Measurements from ENCODE around the gene DST. TPM values are rescaled to one million over a fixed set of nuclear protein-coding genes. Genes with fewer than 3 reads are reported as not detected.

The DST gene
- total and polyA plus RNA-seq, 7 experiments from 2014 or later = 0.46 to 20.3 (median 6.5) TPM

DNA sequence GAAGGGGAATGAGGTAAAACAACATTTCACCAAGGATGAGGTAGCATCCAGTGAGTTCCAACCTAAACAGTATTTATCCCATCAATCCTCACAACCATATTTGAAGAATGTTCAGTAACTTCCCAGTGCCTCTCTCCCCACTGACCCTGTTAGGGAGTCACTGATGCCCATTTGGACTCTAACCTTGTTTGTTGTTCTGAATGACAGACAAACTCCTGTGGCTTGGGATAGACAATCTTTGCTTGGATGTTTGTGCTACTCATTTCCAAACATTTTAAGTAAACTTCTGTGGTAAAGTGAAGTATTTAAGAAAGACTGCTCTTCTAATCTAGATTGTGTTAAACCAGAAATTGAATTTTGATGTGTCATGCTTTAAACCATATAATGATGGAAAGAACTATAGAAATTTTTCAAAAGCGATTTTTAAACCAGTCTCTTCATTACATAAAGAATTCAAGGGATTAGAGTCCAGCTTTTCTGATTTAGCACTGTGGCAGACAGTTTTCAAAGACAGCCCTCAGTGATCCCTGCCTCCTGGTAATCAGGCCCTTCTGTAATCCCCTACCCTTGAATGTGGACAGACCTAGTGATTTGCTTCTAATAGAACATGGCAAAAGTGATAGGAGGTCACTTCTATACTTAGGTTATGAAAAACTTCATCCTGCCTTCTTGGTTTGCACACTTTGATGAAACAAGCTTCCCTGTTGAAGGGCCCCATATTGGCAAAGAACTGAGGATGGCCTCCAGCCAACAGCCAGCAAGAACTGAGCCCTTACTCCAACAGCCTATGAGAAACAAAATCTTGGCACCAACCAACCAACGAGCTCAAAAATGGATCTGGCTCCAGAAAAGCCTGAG lies 191.6 kb downstream of the DST start:
- no peak overlapping the region for H3K4me3 ChIP-seq (ENCODE audit: low read length)
- H3K27me3 ChIP-seq (ENCODE audit: control insufficient read depth in 2 of 2, insufficient read depth in 2 of 2, low read length in 2 of 2) = no peaks in the 10 kb centered on the region
- Mint-ChIP-seq H3K27ac (no peak overlapping the region), H3K27me3 (no peaks in the 10 kb centered on the region), H3K36me3 (no peaks in the 10 kb centered on the region), H3K4me3 (no peak overlapping the region), H3K9me3 (no peaks in the 10 kb centered on the region), H3K4me1 (peaks cover 0 to under 1% (median 0%) of the 10 kb centered on the region in 7 donors)
- no peaks in the 10 kb centered on the region for H3K36me3 ChIP-seq (ENCODE audit: control insufficient read depth in 2 of 3, insufficient read depth in 3 of 3, low read length in 3 of 3)
- CTCF ChIA-PET = no interaction called here
- POLR2A ChIA-PET = no interaction called here
- DNase-seq (no peak), ATAC-seq (no peak)
- H3K27ac ChIP-seq (ENCODE audit: low read depth, low read length) = no peak overlapping the region
- intact Hi-C loops (cut with micrococcal nuclease) = no loop called here
- no peaks in the 10 kb centered on the region for H3K4me1 ChIP-seq (ENCODE audit: control insufficient read depth in 2 of 2, insufficient read depth in 2 of 2, low read length in 2 of 2)
- H3K9me3 ChIP-seq (ENCODE audit: control insufficient read depth in 2 of 3, low read length in 3 of 3) = no peaks in the 10 kb centered on the region

GRCh38 chr6:56450376-56450775 lies 192.3 kb downstream of the DST start:
- Histone ChIP-seq H3K4me3 (ENCODE audit: low read length) (no peak overlapping the region), H3K9me3 (ENCODE audit: control insufficient read depth in 2 of 3, low read length in 3 of 3) (no peaks in the 10 kb centered on the region), H3K36me3 (ENCODE audit: control insufficient read depth in 2 of 3, insufficient read depth in 3 of 3, low read length in 3 of 3) (no peaks in the 10 kb centered on the region), H3K27me3 (ENCODE audit: control insufficient read depth in 2 of 2, insufficient read depth in 2 of 2, low read length in 2 of 2) (no peaks in the 10 kb centered on the region), H3K4me1 (ENCODE audit: control insufficient read depth in 2 of 2, insufficient read depth in 2 of 2, low read length in 2 of 2) (no peaks in the 10 kb centered on the region), H3K27ac (ENCODE audit: low read depth, low read length) (no peak overlapping the region)
- Mint-ChIP-seq H3K36me3 (no peaks in the 10 kb centered on the region), H3K4me3 (no peak overlapping the region), H3K4me1 (no peaks in the 10 kb centered on the region), H3K27me3 (no peaks in the 10 kb centered on the region), H3K27ac (no peak overlapping the region), H3K9me3 (no peaks in the 10 kb centered on the region)
- no peak for DNase-seq
- POLR2A ChIA-PET = no interaction called here
- intact Hi-C loops (cut with micrococcal nuclease) = no loop called here
- CTCF ChIA-PET = no interaction called here
- ATAC-seq = no peak

DNA sequence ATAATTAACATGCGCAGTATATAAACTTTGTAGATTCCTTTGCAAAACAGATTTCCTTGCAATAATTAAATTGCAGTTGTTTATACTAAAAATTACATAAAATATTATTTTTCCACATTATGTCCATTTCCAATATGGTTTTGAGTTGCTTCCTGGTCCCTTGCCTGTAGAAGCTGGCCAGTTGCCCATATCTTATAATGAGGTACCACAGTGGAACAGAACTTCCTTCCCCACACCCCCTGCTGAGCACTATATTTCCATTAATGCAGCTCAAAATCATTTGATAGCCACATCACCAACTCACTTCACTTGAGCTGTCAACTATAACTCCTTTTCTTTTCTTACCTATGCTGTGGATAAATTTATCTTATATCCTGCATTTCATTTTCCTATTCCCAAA lies 194.6 kb downstream of the DST start:
- ChIA-PET POLR2A (no interaction called here), CTCF (no interaction called here)
- Mint-ChIP-seq H3K4me3 (no peak overlapping the region), H3K27me3 (no peaks in the 10 kb centered on the region), H3K9me3 (peaks cover 0 to 3% (median 0%) of the 10 kb centered on the region in 11 donors), H3K4me1 (no peaks in the 10 kb centered on the region), H3K27ac (no peak overlapping the region), H3K36me3 (no peaks in the 10 kb centered on the region)
- Histone ChIP-seq H3K27me3 (ENCODE audit: control insufficient read depth in 2 of 2, insufficient read depth in 2 of 2, low read length in 2 of 2) (no peaks in the 10 kb centered on the region), H3K4me1 (ENCODE audit: control insufficient read depth in 2 of 2, insufficient read depth in 2 of 2, low read length in 2 of 2) (no peaks in the 10 kb centered on the region), H3K4me3 (ENCODE audit: low read length) (no peak overlapping the region), H3K36me3 (ENCODE audit: control insufficient read depth in 2 of 3, insufficient read depth in 3 of 3, low read length in 3 of 3) (no peaks in the 10 kb centered on the region), H3K9me3 (ENCODE audit: control insufficient read depth in 2 of 3, low read length in 3 of 3) (no peaks in the 10 kb centered on the region), H3K27ac (ENCODE audit: low read depth, low read length) (no peak overlapping the region)
- ATAC-seq (no peak), DNase-seq (no peak)
- intact Hi-C loops (cut with micrococcal nuclease) = no loop called here

- H3K4me3 ChIP-seq (ENCODE audit: low read length) = no peak overlapping the region
- no peaks in the 10 kb centered on the region for H3K9me3 ChIP-seq (ENCODE audit: control insufficient read depth in 2 of 3, low read length in 3 of 3)
- H3K27me3 ChIP-seq (ENCODE audit: control insufficient read depth in 2 of 2, insufficient read depth in 2 of 2, low read length in 2 of 2) = no peaks in the 10 kb centered on the region
- H3K36me3 ChIP-seq (ENCODE audit: control insufficient read depth in 2 of 3, insufficient read depth in 3 of 3, low read length in 3 of 3) = no peaks in the 10 kb centered on the region
- no peak for ATAC-seq
- Mint-ChIP-seq H3K4me3 (no peak overlapping the region), H3K36me3 (no peaks in the 10 kb centered on the region), H3K9me3 (peaks cover 0 to 3% (median 0%) of the 10 kb centered on the region in 11 donors), H3K27me3 (no peaks in the 10 kb centered on the region), H3K4me1 (no peaks in the 10 kb centered on the region), H3K27ac (no peak overlapping the region)
- no peak overlapping the region for H3K27ac ChIP-seq (ENCODE audit: low read depth, low read length)
- no peak for DNase-seq
- H3K4me1 ChIP-seq (ENCODE audit: control insufficient read depth in 2 of 2, insufficient read depth in 2 of 2, low read length in 2 of 2) = no peaks in the 10 kb centered on the region
- ChIA-PET CTCF (no interaction called here), POLR2A (no interaction called here)
- intact Hi-C loops (cut with micrococcal nuclease) = no loop called here
These were observed 196.9 kb downstream of the DST start for GRCh38 chr6:56445818-56446217.

- no peak for DNase-seq
- H3K9me3 Mint-ChIP-seq = peaks cover 0 to 3% (median 0%) of the 10 kb centered on the region in 11 donors
- H3K4me3 Mint-ChIP-seq = no peak overlapping the region
- no peaks in the 10 kb centered on the region for H3K36me3 Mint-ChIP-seq
- Histone ChIP-seq H3K9me3 (ENCODE audit: control insufficient read depth in 2 of 3, low read length in 3 of 3) (no peaks in the 10 kb centered on the region), H3K27me3 (ENCODE audit: control insufficient read depth in 2 of 2, insufficient read depth in 2 of 2, low read length in 2 of 2) (no peaks in the 10 kb centered on the region), H3K27ac (ENCODE audit: low read depth, low read length) (no peak overlapping the region), H3K4me3 (ENCODE audit: low read length) (no peak overlapping the region), H3K4me1 (ENCODE audit: control insufficient read depth in 2 of 2, insufficient read depth in 2 of 2, low read length in 2 of 2) (no peaks in the 10 kb centered on the region), H3K36me3 (ENCODE audit: control insufficient read depth in 2 of 3, insufficient read depth in 3 of 3, low read length in 3 of 3) (no peaks in the 10 kb centered on the region)
- ChIA-PET CTCF (no interaction called here), POLR2A (no interaction called here)
- intact Hi-C loops (cut with micrococcal nuclease) = no loop called here
- no peak for ATAC-seq
- H3K4me1 Mint-ChIP-seq = no peaks in the 10 kb centered on the region
- H3K27ac Mint-ChIP-seq = no peak overlapping the region
- H3K27me3 Mint-ChIP-seq = no peaks in the 10 kb centered on the region
These were observed 197.8 kb downstream of the DST start for GRCh38 chr6:56444855-56445254.

GRCh38 chr6:56440551-56440981 lies 202.1 kb downstream of the DST start:
- no peaks in the 10 kb centered on the region for H3K4me1 Mint-ChIP-seq
- Histone ChIP-seq H3K9me3 (ENCODE audit: control insufficient read depth in 2 of 3, low read length in 3 of 3) (no peaks in the 10 kb centered on the region), H3K4me3 (ENCODE audit: low read length) (no peak overlapping the region), H3K4me1 (ENCODE audit: control insufficient read depth in 2 of 2, insufficient read depth in 2 of 2, low read length in 2 of 2) (no peaks in the 10 kb centered on the region), H3K36me3 (ENCODE audit: control insufficient read depth in 2 of 3, insufficient read depth in 3 of 3, low read length in 3 of 3) (no peaks in the 10 kb centered on the region), H3K27ac (ENCODE audit: low read depth, low read length) (no peak overlapping the region), H3K27me3 (ENCODE audit: control insufficient read depth in 2 of 2, insufficient read depth in 2 of 2, low read length in 2 of 2) (no peaks in the 10 kb centered on the region)
- H3K4me3 Mint-ChIP-seq = no peak overlapping the region
- intact Hi-C loops (cut with micrococcal nuclease) = no loop called here
- DNase-seq (no peak), ATAC-seq (no peak)
- no peaks in the 10 kb centered on the region for H3K36me3 Mint-ChIP-seq
- ChIA-PET CTCF (no interaction called here), POLR2A (no interaction called here)
- peaks cover 0 to 8% (median 0%) of the 10 kb centered on the region in 11 donors for H3K9me3 Mint-ChIP-seq
- no peak overlapping the region for H3K27ac Mint-ChIP-seq
- H3K27me3 Mint-ChIP-seq = peaks cover 0 to 6% (median 0%) of the 10 kb centered on the region in 5 donors

GRCh38 chr6:56437171-56437900 lies 205.4 kb downstream of the DST start:
- ATAC-seq = no peak
- Histone ChIP-seq H3K27ac (ENCODE audit: low read depth, low read length) (no peak overlapping the region), H3K27me3 (ENCODE audit: control insufficient read depth in 2 of 2, insufficient read depth in 2 of 2, low read length in 2 of 2) (no peaks in the 10 kb centered on the region), H3K4me3 (ENCODE audit: low read length) (no peak overlapping the region), H3K4me1 (ENCODE audit: control insufficient read depth in 2 of 2, insufficient read depth in 2 of 2, low read length in 2 of 2) (no peaks in the 10 kb centered on the region), H3K36me3 (ENCODE audit: control insufficient read depth in 2 of 3, insufficient read depth in 3 of 3, low read length in 3 of 3) (no peaks in the 10 kb centered on the region), H3K9me3 (ENCODE audit: control insufficient read depth in 2 of 3, low read length in 3 of 3) (no peaks in the 10 kb centered on the region)
- Mint-ChIP-seq H3K4me1 (no peaks in the 10 kb centered on the region), H3K9me3 (peaks cover 0 to 8% (median 4%) of the 10 kb centered on the region in 11 donors), H3K27ac (no peak overlapping the region), H3K27me3 (peaks cover 0 to 6% (median 0%) of the 10 kb centered on the region in 5 donors), H3K36me3 (no peaks in the 10 kb centered on the region), H3K4me3 (no peak overlapping the region)
- no peak for DNase-seq
- CTCF ChIA-PET = no interaction called here
- intact Hi-C loops (cut with micrococcal nuclease) = no loop called here
- POLR2A ChIA-PET = no interaction called here

Data from naive thymus-derived CD4-positive, alpha-beta T cell (primary cell).